GM08714 (cell line): ENCODE results near the gene RPL22.

ENCODE experiments used
- H3K4me3 ChIP-seq: fragments of 200-500 bp; sonication (Bioruptor generic); 2 replicates; pipeline ENCODE4 v1.5.1; 2014; ENCODE audit warnings: mild to moderate bottlenecking, low read length, inconsistent platforms
- ZNF274 ChIP-seq: IDR thresholded peaks from 2 replicates; pipeline ENCODE4 v1.6.1; 2012; ENCODE audit warnings: mild to moderate bottlenecking, low read depth, low read length

Gene RPL22

DNA sequence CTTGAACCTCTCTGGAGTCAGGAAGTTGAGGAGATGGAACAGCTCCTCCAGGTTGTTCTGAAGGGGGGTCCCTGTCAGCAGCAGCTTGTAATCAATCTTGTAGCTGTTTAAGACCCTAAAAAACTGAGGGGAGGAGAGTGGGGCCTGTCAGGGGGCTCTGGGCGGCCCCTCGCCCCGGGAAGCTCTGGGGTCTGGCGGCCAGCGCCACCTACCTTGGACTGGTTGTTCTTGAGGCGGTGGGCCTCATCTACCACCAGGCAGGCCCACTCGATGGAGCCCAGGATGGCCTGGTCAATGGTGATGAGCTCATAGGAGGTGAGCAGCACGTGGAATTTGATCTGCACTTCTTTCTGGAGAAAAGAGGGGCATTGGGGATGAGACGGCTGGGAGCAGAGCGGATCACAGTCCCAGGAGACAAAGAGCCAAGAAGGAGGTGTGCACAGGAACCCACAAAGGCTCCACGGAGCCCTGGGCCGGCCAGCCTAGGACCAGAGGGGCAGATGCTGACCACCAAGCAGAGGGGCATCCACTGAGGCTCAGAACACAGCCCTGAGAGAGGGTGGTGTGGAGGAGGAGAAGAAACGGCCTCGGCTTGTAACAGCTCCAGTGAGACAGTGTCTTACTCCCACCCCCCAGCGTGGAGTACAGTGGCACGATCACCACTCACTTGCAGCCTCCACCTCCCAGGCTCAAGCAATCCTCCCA lies 62.7 kb downstream of the RPL22 start:
- no peak overlapping the region for H3K4me3 ChIP-seq
- no peak for TF ChIP-seq ZNF274
